Stimulated activated CD4-positive, alpha-beta T cell treated with anti-CD3 and anti-CD28 coated beads, Interleukin-12 subunit alpha, Interleukin-12 subunit beta, amount 100 ng/mL, for 24 hours (primary cell): Measurements from ENCODE around the gene AK1.
"Not testable (repeated sequence)": the region's sequence is repeated elsewhere in the genome, so short reads cannot be mapped to it uniquely, and the experiment has no call there.

Experiments used
- DNase-seq, 2 experiments: peaks; one replicate each; pipeline ENCODE4 v3.0.0-alpha.2; 2020; ENCODE audit warnings: low read depth in 2 of 2

Gene AK1

GRCh38 chr9:127884976-127885490 is 7.6 kb upstream of the AK1 start:
- DNase-seq = no peak

DNA sequence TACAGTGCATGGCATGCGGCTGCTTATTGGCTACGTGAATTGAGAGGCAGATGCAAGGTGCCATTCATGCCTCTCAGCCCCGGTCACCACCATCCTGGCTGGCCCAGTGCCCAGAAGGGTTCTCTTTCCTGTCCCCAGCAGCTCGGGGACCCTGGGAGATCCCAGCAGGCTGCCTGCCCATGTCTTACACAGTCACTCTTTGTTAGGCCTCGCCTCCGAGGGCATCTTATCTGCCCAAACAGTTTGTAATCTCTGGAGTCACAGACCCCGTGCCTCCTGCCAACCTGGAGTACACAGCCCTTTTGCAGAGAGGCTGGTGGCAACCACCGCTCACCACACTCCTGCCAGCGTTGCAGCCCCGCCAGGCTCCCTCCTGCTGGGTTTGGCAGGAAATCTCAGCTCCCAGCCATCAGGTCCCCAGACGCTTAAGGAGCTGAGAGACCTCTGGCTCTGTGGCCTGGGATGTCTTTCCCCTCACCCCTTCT is 7.0 kb upstream of the AK1 start:
- no peak for DNase-seq

DNA sequence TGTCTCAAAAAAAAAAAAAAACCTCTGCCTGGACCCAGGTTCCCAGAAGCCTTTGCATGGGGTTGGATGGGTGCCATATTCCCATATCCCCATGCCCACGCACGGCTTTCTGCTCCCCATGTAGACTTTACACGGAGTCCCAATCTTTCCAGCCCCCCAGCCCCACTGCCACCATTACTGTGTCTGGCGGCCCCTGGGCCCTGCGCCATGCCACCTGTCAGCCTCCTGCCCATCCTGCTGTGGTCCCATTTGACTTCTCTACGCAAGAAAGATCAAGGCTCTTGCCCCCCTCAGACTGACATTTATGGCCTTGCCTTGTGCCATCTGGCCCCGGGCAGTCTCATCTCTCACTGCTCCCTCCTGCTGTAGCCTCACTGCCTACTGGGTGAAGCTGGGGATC is 6.5 kb upstream of the AK1 start:
- no peak for DNase-seq

GRCh38 chr9:127881715-127882114 is 4.2 kb upstream of the AK1 start:
- DNase-seq = not testable (repeated sequence)

GRCh38 chr9:127880143-127880542 is 2.7 kb upstream of the AK1 start:
- DNase-seq = no peak

DNA sequence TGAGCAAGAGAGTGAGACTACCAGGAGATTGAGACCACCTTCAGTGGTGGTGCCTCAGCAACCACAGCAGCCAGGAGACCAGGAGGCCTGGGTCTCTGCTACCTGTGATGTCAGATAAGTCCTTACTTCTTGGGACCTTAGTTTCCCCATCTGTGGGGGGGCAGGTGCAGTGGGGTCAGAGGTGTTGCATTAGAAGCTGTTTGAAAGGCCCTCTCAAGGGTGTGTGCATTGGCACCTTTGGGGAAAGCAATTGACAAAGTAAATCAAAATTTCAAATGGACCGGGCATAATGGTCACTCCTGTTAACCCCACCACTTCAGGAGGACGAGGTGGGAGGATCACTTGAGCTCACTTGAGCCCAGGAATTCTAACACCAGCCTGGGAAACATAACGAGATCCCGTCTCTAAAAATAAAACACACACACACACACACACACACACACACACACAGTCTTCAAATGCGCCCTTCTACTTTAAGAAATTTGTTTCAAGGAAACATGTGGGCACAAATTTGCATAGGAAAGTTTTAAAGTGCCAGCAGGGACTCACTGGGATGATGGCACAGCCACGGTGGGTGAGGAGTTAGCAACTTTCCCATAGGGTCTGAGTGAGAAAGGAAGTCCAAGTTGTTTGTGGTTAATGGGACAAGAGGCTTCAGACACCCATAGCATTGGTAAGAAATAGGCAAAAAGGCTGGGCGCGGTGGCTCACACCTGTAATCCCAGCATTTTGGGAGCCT is 1.3 kb upstream of the AK1 start:
- DNase-seq = no peak

- DNase-seq = no peak
Measured at GRCh38 chr9:127878001-127878651, 651 bp upstream of the AK1 start.

DNA sequence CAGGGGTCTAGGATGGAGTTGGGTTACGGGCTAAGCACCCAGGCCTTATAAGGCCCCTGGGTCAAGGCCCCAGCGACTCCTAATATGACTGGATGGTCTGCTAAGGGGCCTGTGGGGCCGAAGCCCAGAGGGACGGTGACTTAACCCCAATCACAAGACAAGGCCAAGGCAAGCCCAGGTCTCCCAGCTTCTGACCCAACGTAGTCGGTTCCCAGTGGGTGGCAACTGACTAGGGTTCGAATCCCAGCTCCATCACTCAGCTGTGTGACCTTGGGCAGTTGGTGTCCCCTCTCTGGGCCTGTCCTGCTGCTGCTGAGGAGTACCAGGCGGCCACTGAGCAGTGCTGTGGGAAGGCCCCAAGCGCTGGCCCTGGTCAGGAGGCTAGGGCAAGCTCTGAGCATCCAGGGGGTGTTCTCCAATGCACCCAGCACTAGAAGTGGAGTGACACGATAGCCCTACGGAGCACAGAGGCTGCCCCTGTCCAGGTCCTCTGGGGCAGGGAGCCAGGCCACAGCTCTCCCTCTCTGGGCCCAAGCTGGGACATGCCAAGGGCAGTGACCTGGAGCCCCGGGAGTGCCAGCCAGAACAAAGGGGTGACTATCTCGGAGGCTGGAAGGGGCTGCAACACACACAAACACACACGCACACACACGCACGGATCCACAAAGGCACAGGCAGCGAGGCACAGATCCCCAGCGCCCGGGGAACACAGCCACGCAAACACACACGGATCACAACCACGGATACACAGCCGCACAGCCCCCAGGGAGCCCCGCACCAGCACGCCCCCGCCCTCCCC is 512 bp downstream of the AK1 start:
- DNase-seq = no peak

GRCh38 chr9:127876026-127876763 is 1.3 kb downstream of the AK1 start:
- DNase-seq = no peak

- DNase-seq = no peak
Measured at GRCh38 chr9:127875306-127875966, 2.0 kb downstream of the AK1 start.

DNA sequence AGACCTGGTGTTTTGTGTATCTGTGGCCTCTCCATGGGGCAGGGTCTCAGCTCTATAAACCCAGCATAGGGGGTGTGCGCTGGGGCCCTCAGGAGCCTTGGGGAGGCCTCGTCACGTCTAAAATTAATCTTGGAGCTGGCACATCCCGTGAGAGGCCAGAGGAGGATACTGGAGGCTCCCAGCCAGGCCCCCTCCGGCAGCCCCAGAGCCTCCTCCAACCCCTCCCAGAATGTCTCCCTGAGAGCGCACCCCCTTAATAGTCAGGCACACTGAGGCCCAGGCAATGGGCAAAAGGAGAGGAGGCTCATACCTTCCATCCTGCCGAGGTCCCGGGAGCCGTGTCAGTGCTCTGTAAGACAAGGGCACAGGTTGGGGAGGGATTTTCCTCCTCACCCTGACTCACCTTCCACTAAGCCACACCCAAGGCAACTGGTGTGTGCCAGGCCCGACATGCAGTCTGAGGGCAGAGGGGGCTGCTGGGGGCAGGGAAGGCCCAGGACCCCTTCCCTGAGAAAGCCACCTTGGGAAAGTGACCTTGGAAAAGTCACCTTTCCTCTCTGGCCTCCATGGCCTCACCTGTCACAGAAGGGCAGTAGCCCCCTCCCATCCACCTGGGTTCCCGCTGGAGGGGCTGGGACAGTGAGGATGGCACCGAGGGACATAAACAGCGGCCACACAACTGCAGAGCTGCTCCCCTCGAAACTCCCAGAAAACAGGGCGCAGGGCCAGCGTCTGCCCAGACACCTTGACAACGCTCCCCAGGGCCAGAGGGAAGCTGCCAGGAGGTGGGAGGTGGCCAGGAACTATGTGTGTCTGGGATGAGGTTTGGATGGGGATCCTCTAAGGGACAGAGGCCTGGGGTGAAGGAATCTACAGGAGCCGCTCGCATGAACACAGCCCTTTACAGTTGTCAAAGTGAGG is 2.9 kb downstream of the AK1 start:
- DNase-seq = no peak

DNA sequence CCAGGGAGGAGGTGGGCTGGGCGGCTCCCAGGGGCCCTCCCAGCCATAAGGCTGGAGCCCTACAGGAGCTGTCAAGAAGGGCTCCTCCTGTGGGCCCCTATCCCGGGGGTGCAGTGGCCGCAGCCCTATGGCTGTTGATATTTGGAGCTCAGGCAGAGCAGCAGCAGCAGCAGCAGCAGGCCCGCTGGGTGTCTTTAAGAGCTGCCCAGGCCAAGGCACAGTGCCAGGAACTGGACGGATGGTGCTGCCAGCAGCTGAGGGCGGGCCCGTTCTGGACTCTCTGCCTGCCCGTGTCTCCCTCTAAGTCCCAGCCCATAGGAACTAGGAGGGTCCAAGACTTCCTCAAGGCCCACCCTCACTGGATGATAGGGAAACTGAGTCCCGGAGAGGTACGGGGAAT is 3.6 kb downstream of the AK1 start:
- DNase-seq = no peak

DNA sequence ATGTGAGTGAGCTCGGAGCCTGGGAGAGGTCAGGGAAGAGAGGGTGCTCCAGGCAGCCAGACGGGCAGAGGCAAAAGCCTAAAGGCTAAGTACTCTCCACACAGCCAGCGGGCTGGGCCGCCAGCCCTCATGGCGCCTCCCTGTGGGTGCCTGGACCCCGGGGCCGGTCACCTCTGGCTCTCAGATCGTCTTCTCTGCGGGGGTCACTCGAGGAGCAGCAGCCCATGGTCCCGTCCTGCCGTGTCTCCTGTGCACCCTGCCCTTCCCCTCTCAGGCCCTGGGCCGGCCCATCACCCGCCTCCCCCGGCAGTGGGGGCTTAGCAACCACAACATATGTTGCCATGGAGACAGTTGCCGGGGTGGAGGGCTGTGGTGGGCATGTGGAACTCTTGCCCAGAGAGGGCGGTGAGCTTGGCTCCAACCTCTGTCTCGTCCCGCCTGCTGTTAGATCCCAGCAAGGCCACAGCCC is 4.2 kb downstream of the AK1 start:
- no peak for DNase-seq

GRCh38 chr9:127872369-127873222 is 4.9 kb downstream of the AK1 start:
- no peak for DNase-seq

DNA sequence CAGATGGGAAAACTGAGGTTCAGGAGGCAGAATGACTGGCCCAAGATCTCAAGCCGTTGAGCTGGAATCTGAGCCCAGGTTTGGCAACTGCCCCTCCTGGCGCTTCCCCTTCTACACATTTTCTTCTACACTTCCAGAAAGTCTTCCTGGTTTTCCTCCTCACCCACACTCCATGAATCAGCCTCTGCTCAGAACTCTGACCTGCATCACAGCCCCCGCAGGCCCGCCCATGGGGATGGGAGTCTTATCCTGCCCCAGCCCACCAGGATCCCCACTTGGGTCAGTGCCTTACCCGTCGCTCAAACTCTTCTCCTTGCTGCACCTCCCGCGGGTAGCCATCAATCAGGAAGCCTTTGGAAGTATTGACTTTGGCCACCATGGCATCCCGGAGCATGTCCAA is 5.9 kb downstream of the AK1 start:
- no peak for DNase-seq

DNA sequence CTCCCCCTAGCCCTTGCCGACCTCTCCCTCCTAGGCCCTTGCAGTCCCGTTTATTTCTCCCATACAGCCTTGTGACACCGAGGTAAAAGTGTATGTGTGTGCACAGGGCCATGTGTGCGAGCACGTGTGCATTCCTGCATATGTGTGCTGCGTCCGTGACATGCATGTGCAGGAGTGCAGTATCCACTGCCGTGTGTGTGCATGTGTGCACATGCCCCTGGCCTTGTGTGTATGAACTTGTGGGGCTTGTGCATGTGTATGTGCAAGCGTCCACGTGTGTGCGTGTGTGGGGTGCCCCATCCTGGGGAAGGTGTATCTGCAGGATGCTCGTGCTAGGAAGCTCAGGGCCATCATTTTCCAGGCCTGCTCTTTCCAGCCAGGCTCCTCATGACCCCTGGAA is 6.6 kb downstream of the AK1 start:
- no peak for DNase-seq

GRCh38 chr9:127870153-127870491 is 7.4 kb downstream of the AK1 start:
- not testable (repeated sequence) for DNase-seq

- DNase-seq = peak; percentile 61 to 84
Measured at GRCh38 chr9:127869310-127870152, 7.9 kb downstream of the AK1 start.
